Inferior parietal cortex (tissue), 1 donor: ENCODE measurements around the gene C20orf96.
"Not testable (repeated sequence)": the region's sequence is repeated elsewhere in the genome, so short reads cannot be mapped to it uniquely, and the experiment has no call there.

Source experiments
- DNase-seq: peaks from one replicate; pipeline ENCODE4 v3.0.0-alpha.2; 2016; ENCODE audit errors: extremely low spot score

Gene C20orf96

DNA sequence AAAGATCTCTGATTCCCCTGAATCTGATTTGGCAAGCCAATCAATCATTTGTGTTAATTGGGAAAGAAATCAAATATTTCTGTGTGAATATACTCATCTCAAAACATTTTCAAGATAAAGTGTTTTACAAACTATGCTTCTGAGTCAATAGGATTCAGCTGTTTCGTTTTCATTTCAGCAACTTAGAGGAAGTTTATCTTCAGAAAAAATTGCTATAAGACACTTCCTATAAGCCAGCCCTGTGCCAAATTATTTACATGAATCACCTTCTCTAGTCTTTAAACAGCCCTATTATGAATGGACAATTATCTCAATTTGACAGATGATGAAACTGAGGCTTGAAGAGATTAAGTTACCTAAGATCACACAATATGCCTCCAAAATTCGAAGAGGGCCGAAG, 52.6 kb downstream of the C20orf96 start:
- DNase-seq: no peak

DNA sequence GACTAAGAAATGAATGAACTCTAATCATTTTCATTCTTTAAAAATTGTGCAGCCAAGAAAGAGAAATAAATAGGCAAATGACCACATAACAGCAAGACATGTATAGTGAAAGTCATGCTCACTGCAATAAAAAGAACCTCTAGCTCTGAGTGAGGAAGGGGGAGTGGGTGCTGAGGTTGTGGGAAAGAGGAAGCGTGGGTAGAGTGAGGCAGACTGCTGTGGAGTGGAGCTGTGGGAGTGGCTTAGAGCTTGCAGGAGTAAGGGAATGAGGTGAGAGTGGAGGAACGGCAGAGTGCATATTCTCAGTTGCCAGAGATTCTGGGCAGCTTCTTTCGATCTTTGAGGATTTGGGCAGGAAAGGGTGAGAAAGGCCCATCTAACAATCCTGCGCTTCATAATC, 53.1 kb downstream of the C20orf96 start:
- DNase-seq: no peak

DNA sequence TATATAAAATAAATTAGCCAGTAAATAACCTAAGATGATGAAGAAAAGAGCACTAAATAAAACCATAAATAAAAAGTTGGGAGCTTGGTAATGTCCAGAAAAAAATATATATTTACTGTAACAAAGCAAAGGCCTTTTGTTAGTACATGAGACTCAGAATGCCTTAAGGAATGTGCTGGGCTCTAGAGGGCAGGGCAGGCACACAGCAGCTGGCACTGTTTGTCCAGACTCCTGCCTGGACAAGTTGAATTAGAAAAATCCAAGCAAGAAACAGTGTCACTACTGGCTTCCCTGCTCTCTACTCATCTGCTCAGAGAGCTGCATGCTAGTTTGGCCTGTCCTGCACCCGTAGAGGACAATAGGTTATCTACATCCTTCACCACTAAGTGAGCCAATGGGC, 54.7 kb downstream of the C20orf96 start:
- no peak for DNase-seq

- no peak for DNase-seq
Observed at GRCh38 chr20:227439-228105, 63.0 kb downstream of the C20orf96 start.

DNA sequence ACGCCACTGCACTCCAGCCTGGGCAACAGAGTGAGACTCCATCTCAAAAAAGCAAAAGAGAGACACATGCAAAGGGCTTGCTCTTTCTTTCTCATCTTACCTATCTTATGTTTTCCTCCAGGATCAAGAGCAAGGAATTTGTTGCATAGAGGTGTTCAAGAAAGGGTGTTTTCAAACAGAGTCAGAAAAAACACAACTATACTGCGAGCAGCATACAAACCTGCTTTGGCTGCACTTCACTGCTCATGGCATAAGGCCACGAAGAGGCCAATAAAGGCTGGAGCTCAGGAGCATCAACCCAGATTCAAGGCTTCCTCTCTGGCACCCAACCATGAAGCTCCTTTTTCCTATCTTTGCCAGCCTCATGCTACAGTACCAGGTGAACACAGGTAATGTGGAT, 63.6 kb downstream of the C20orf96 start, which contains the start of gene DEFB129:
Gene DEFB129, plus strand, starts transcription at position 301 of the 400 bp plus-strand sequence. Its CDS starts 31 bp downstream, at position 332.
- no peak for DNase-seq

- DNase-seq: not testable (repeated sequence)
Observed at GRCh38 chr20:225879-226278, 64.7 kb downstream of the C20orf96 start.

DNA sequence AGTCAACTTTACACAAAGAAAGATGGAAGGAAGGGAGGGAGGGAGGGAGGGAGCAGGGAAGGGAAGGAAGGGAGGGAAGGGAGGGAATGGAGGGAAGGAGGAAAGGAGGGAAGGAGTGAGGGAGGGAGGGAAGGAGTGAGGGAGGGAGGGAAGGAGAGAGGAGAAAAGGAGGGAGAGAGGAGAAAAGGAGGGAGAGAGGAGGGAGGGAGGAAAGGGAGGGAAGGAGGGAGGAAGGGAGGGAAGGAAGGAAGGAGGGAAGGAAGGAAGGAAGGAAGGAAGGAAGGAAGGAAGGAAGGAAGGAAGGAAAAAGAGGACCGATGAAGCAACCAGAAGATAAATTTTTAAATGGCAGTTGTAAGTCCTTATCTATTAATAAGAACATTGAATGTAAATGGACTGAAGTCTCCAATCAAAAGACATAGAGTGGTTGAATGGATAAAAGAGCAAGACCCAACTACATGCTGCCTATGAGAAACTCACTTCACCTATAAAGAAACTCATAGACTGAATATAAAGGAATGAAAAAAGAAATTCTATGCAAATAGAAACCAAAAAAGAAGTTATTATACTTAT, 69.2 kb downstream of the C20orf96 start:
- no peak for DNase-seq
